NCI-H187 treated with DMSO at 0.1 percent for 48 hours (cell line): ENCODE data around the gene SEM1.
"Not testable (repeated sequence)": the region's sequence is repeated elsewhere in the genome, so short reads cannot be mapped to it uniquely, and the experiment has no call there.

Experiments used
- DNase-seq: peaks from one replicate; lab custom pipeline; 2025; lab: John Stamatoyannopoulos, UW

SEM1 gene

GRCh38 chr7:96663457-96663856 is 46.2 kb downstream of the SEM1 start:
- no peak for DNase-seq

- DNase-seq, result not testable (repeated sequence)
These were observed 47.5 kb downstream of the SEM1 start for GRCh38 chr7:96662151-96662550.

- DNase-seq, result no peak
These were observed 51.6 kb downstream of the SEM1 start for GRCh38 chr7:96658022-96658412.

- no peak for DNase-seq
These were observed 52.2 kb downstream of the SEM1 start for GRCh38 chr7:96657347-96658021.

- no peak for DNase-seq
These were observed 53.7 kb downstream of the SEM1 start for GRCh38 chr7:96655956-96656355.

GRCh38 chr7:96654630-96655188 is 54.9 kb downstream of the SEM1 start:
- no peak for DNase-seq

GRCh38 chr7:96649981-96650380 is 59.7 kb downstream of the SEM1 start:
- DNase-seq, result no peak

GRCh38 chr7:96648784-96649183 is 60.9 kb downstream of the SEM1 start:
- no peak for DNase-seq

- DNase-seq, result no peak
These were observed 61.9 kb downstream of the SEM1 start for GRCh38 chr7:96647733-96648132.

GRCh38 chr7:96645084-96645483 is 64.6 kb downstream of the SEM1 start:
- DNase-seq, result no peak

GRCh38 chr7:96643436-96643835 is 66.2 kb downstream of the SEM1 start:
- not testable (repeated sequence) for DNase-seq

- DNase-seq, result no peak
These were observed 69.6 kb downstream of the SEM1 start for GRCh38 chr7:96640054-96640453.
